Keratinocyte (primary cell): ENCODE results near the gene TRPV4. TPM values are rescaled to one million over a fixed set of nuclear protein-coding genes. Genes with fewer than 3 reads are reported as not detected.

ENCODE experiments used
- DNase-seq: peaks from one replicate; pipeline ENCODE4 v3.0.0-alpha.2; 2011; ENCODE audit warnings: low read depth, missing footprints, low spot score
- FAIRE-seq: peaks from 2 replicates; lab custom pipeline; 2011; peaks lifted over from hg19 to GRCh38; lab: Jason Lieb, UNC
- H2AFZ ChIP-seq: 2 replicates; pipeline ENCODE4 v1.6.0; 2012; ENCODE audit warnings: low read length, control low read depth, inconsistent platforms; ENCODE audit not compliant: control insufficient read depth
- H3K27ac ChIP-seq: 2 replicates; pipeline ENCODE4 v1.5.1; 2011; ENCODE audit warnings: low read length; ENCODE audit not compliant: control insufficient read depth, insufficient read depth
- H3K27me3 ChIP-seq: 3 replicates; pipeline ENCODE4 v1.6.0; 2011; ENCODE audit warnings: low read length; ENCODE audit not compliant: control insufficient read depth, insufficient read depth; ENCODE audit errors: extremely low read depth
- H3K36me3 ChIP-seq, 2 experiments: 2 replicates in 1 of 2; 3 replicates in 1 of 2; pipeline ENCODE4 v1.5.1; 2011; ENCODE audit warnings: low read length in 2 of 2, mild to moderate bottlenecking in 1 of 2; ENCODE audit not compliant: control insufficient read depth in 2 of 2, insufficient read depth in 2 of 2; ENCODE audit errors: extremely low read depth in 1 of 2
- H3K4me1 ChIP-seq: 3 replicates; pipeline ENCODE4 v1.5.1; 2011; ENCODE audit warnings: low read length; ENCODE audit not compliant: control insufficient read depth, insufficient read depth; ENCODE audit errors: extremely low read depth
- H3K4me2 ChIP-seq: 3 replicates; pipeline ENCODE4 v1.6.0; 2011; ENCODE audit warnings: low read depth, low read length; ENCODE audit not compliant: control insufficient read depth, insufficient read depth; ENCODE audit errors: extremely low read depth
- H3K4me3 ChIP-seq, 3 experiments: fragments of 200-600 bp in 1 of 3; sonication (generic) in 1 of 3; 2 replicates in 2 of 3; 3 replicates in 1 of 3; pipeline ENCODE4 v1.5.1; 2011 to 2016; ENCODE audit warnings: low read length in 3 of 3, mild to moderate bottlenecking in 3 of 3, control low read depth in 2 of 3, inconsistent platforms in 1 of 3, low read depth in 1 of 3, mixed read lengths in 1 of 3, mixed run types in 1 of 3, moderate library complexity in 1 of 3; ENCODE audit not compliant: control insufficient read depth in 2 of 3, insufficient read depth in 2 of 3; ENCODE audit errors: extremely low read depth in 1 of 3
- H3K79me2 ChIP-seq: 2 replicates; pipeline ENCODE4 v1.6.0; 2012; ENCODE audit warnings: low read length; ENCODE audit not compliant: control insufficient read depth, insufficient read depth
- H3K9ac ChIP-seq: 3 replicates; pipeline ENCODE4 v1.6.0; 2011; ENCODE audit warnings: low read length; ENCODE audit not compliant: control insufficient read depth, insufficient read depth; ENCODE audit errors: extremely low read depth
- H3K9me1 ChIP-seq: 3 replicates; pipeline ENCODE4 v1.6.0; 2011; ENCODE audit warnings: low read length; ENCODE audit not compliant: control insufficient read depth, insufficient read depth; ENCODE audit errors: extremely low read depth
- H3K9me3 ChIP-seq: 2 replicates; pipeline ENCODE4 v1.5.1; 2012; ENCODE audit warnings: low read depth, low read length; ENCODE audit not compliant: control insufficient read depth
- H4K20me1 ChIP-seq: 3 replicates; pipeline ENCODE4 v1.6.0; 2011; ENCODE audit warnings: low read length; ENCODE audit not compliant: control insufficient read depth, insufficient read depth; ENCODE audit errors: extremely low read depth
- CTCF ChIP-seq, 3 experiments: IDR thresholded peaks in 1 of 3; conservative IDR thresholded peaks in 1 of 3; optimal IDR thresholded peaks in 1 of 3; 2 replicates in 2 of 3; 3 replicates in 1 of 3; pipeline versions ENCODE3 to v1.5.1; 2011; ENCODE audit warnings: low read length in 3 of 3, mild to moderate bottlenecking in 3 of 3, moderate library complexity in 2 of 3, control low read depth in 1 of 3, inconsistent platforms in 1 of 3; ENCODE audit not compliant: insufficient read depth in 2 of 3; ENCODE audit errors: extremely low read depth in 1 of 3
- EZH2 ChIP-seq: IDR thresholded peaks from one replicate; pipeline ENCODE4 v1.6.1; 2012; ENCODE audit warnings: inconsistent platforms, mild to moderate bottlenecking, low read length, moderate library complexity
- dilution Hi-C: fragments of 300-500 bp; cut with MboI; formaldehyde crosslinking; loops from one replicate; pipeline ENCODE4 v1.7.0; 2020; ENCODE audit warnings: low sequenced_read_pairs; ENCODE audit not compliant: extremely low pct_ligation_motif_present
- polyA plus RNA-seq, 5 experiments: library from polyadenylated mRNA; depleted of rRNA in 3 of 5; stranded (reverse) in 3 of 5; stranded (forward) in 1 of 5; unstranded in 1 of 5; fragments of >200 nt; gene quantifications; 1 replicate in 1 of 5; 2 replicates in 3 of 5; 3 replicates in 1 of 5; pipeline versions ENCODE4 v1.2.1 to v1.2.3, GENCODE V29; 2011 to 2012; ENCODE audit warnings: missing spikeins in 2 of 5, low read depth in 1 of 5, low replicate concordance in 1 of 5

TRPV4 gene
- polyA plus RNA-seq, 1 donor (not counting 4 experiments of a cell fraction or from before 2014, with no cell fraction given), result 0.46 TPM

GRCh38 chr12:109741286-109741969 lies 91.8 kb downstream of the TRPV4 start:
- H4K20me1 ChIP-seq, result no peaks in the 10 kb centered on the region
- no peaks in the 10 kb centered on the region for H3K9me1 ChIP-seq
- no peaks in the 10 kb centered on the region for H3K79me2 ChIP-seq
- no peaks in the 10 kb centered on the region for H3K4me1 ChIP-seq
- dilution Hi-C loops, result no loop called here
- H3K4me3 ChIP-seq, result no peak overlapping the region
- FAIRE-seq (no peak), DNase-seq (no peak)
- no peaks in the 10 kb centered on the region for H3K27me3 ChIP-seq
- no peaks in the 10 kb centered on the region for H3K36me3 ChIP-seq
- TF ChIP-seq EZH2 (no peak), CTCF (optimal IDR thresholded peaks at IDR 0.05 in 1 of 3, IDR thresholded peaks at IDR 0.05 in 1 of 3, conservative IDR thresholded peaks at IDR 0.05 in 1 of 3; ENCODE audit: extremely low read depth in 1 of 3, insufficient read depth in 2 of 3, low read length in 3 of 3) (no peak)
- H3K9me3 ChIP-seq, result no peaks in the 10 kb centered on the region
- H2AFZ ChIP-seq, result no peak overlapping the region
- no peak overlapping the region for H3K9ac ChIP-seq
- no peak overlapping the region for H3K27ac ChIP-seq
- no peak overlapping the region for H3K4me2 ChIP-seq

GRCh38 chr12:109740694-109741245 lies 92.4 kb downstream of the TRPV4 start:
- Histone ChIP-seq H3K9me1 (no peaks in the 10 kb centered on the region), H3K27ac (no peak overlapping the region), H3K27me3 (no peaks in the 10 kb centered on the region), H3K9me3 (no peaks in the 10 kb centered on the region), H3K9ac (no peak overlapping the region), H4K20me1 (no peaks in the 10 kb centered on the region), H3K79me2 (no peaks in the 10 kb centered on the region), H3K4me1 (no peaks in the 10 kb centered on the region), H3K36me3 (no peaks in the 10 kb centered on the region), H2AFZ (no peak overlapping the region), H3K4me2 (no peak overlapping the region), H3K4me3 (no peak overlapping the region)
- FAIRE-seq (no peak), DNase-seq (no peak)
- dilution Hi-C loops, result no loop called here
- TF ChIP-seq CTCF (optimal IDR thresholded peaks at IDR 0.05 in 1 of 3, IDR thresholded peaks at IDR 0.05 in 1 of 3, conservative IDR thresholded peaks at IDR 0.05 in 1 of 3; ENCODE audit: extremely low read depth in 1 of 3, insufficient read depth in 2 of 3, low read length in 3 of 3), result no peak
